Stimulated activated effector memory CD8-positive, alpha-beta T cell treated with anti-CD3 and anti-CD28 coated beads, Interleukin-12 subunit alpha, Interleukin-12 subunit beta, amount 100 ng/mL, for 72 hours (primary cell): ENCODE results near the gene RAB4B.

Experiments used
- ATAC-seq: fragments of 150-1000 bp; cut with Tn5 transposase; 2 replicates; pipeline ENCODE4 v1.10.0; 2021
- DNase-seq, 2 donors: peaks; one replicate each; pipeline ENCODE4 v3.0.0; 2021 to 2022; ENCODE audit warnings: low spot score in 2 of 2
- H3K27ac Mint-ChIP-seq: one replicate; pipeline ENCODE4 v1.8.0; 2022; ENCODE audit warnings: mild to moderate bottlenecking, mixed read lengths
- H3K36me3 Mint-ChIP-seq: one replicate; pipeline ENCODE4 v1.8.0; 2022; ENCODE audit warnings: mild to moderate bottlenecking, mixed read lengths
- H3K4me1 Mint-ChIP-seq: one replicate; pipeline ENCODE4 v1.8.0; 2022; ENCODE audit warnings: mixed read lengths
- H3K4me3 Mint-ChIP-seq: one replicate; pipeline ENCODE4 v1.8.0; 2022; ENCODE audit warnings: mild to moderate bottlenecking, mixed read lengths
- H3K9me3 Mint-ChIP-seq: one replicate; pipeline ENCODE4 v1.8.0; 2022; ENCODE audit warnings: mixed read lengths

Gene RAB4B

DNA sequence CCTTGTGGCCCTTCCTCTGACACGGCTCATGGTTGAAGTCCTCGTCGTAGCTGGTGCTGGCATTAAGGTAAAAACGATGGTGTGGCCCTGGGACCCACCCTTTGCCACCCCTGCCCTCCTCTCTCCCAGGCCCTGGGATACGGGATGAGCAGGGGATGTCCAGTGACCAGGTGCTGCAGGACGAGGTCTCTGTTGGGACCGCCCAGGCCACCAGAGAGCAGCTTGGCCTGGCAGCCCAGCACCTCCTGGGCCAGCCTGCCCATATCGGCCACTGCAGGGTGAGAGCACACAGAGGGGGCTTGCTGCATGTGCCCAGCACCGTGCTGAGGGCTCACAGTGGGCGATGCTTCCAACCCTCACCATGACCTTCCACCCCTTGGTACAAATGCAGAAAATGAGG lies 34.1 kb upstream of the RAB4B start:
- H3K36me3 Mint-ChIP-seq = no peaks in the 10 kb centered on the region
- no peak overlapping the region for H3K27ac Mint-ChIP-seq
- H3K4me3 Mint-ChIP-seq = no peak overlapping the region
- DNase-seq (no peak), ATAC-seq (no peak)
- H3K9me3 Mint-ChIP-seq = no peaks in the 10 kb centered on the region
- H3K4me1 Mint-ChIP-seq = peaks cover 7% of the 10 kb centered on the region

DNA sequence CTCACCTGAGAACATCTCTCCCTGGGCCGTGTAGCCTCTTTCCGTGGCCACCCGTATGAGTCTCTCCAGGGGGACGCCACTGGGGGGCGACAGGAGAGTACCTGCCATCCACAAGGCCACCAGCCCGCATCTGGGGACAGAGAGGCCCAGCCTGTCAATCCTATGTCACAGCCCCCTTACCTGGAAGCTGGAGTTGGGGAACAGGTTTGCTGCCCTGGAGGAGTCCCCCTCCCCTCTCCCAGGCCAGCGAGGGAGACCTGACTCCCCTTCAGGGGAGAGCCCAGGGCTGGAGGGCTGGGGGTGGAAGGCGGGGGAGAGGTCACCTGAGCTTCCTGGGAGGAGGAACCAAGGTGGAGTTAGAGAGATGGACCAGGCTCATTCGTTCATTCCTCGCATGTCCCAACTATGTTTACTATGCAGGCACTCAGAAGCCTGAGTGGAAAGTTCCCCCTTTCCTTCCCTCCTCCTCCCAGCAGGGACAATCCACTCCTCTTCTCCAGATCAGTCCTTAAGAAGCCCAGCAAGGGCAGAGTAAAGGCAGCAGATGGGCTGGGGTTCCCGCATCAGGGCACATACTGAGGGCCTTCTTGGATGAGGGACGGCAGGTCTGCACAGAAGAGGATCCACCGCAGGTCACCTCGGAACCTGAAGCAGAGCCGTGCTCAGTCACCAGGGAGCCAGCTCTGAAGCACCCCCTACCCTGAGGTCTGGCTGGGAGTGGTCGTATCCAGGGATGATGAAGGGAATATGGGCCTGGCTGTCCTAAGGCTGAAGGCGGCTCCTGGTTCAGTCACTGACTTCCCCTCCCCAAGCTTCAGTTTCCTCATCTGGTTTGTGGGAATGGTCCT lies 33.3 kb upstream of the RAB4B start:
- no peaks in the 10 kb centered on the region for H3K9me3 Mint-ChIP-seq
- H3K4me1 Mint-ChIP-seq = peaks cover 13% of the 10 kb centered on the region
- H3K27ac Mint-ChIP-seq = no peak overlapping the region
- no peaks in the 10 kb centered on the region for H3K36me3 Mint-ChIP-seq
- H3K4me3 Mint-ChIP-seq = no peak overlapping the region
- peak in 1 of 2 donors; percentile 64 for DNase-seq
- ATAC-seq = peak; percentile 55

DNA sequence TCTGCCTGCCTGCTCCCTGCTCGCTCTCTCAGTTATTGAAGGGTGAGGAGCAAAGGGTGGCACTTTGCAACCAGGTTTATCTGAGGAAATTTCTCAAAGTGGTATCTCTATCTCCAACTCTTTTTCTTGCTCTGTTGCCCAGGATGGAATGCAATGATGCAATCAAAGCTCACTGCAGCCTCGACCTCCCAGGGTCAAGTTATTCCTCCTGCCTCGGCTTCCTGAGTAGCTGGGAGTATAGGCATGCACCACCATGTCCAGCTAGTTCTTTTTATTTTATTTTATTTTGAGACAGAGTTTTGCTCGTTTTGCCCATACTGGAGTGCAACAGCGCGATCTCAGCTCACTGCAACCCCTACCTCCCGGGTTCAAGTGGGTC lies 32.7 kb upstream of the RAB4B start:
- Mint-ChIP-seq H3K36me3 (peaks cover 6% of the 10 kb centered on the region), H3K9me3 (no peaks in the 10 kb centered on the region), H3K27ac (no peak overlapping the region), H3K4me3 (no peak overlapping the region), H3K4me1 (peaks cover 18% of the 10 kb centered on the region)
- ATAC-seq (no peak), DNase-seq (no peak)

DNA sequence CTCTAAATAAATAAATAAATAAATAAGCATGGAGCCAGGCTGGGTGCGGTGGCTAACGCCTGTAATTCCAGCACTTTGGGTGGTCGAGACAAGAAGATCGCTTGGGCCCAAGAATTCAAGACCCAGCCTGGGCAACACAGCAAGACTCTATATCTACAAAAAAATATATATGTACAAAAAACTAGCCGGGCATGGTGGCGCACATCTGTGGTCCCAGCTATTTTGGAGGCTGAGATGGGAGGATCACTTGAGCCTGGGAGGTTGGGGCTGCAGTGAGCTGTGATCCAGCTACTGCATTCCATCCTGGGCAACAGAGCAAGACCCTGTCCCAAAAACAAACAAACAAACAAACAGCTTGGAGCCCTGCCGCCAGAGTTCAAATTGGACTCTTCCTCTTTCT lies 30.5 kb upstream of the RAB4B start:
- ATAC-seq (no peak), DNase-seq (no peak)
- H3K9me3 Mint-ChIP-seq = no peaks in the 10 kb centered on the region
- H3K4me1 Mint-ChIP-seq = peaks cover 27% of the 10 kb centered on the region
- H3K4me3 Mint-ChIP-seq = no peak overlapping the region
- H3K27ac Mint-ChIP-seq = no peak overlapping the region
- H3K36me3 Mint-ChIP-seq = peaks cover 27% of the 10 kb centered on the region

DNA sequence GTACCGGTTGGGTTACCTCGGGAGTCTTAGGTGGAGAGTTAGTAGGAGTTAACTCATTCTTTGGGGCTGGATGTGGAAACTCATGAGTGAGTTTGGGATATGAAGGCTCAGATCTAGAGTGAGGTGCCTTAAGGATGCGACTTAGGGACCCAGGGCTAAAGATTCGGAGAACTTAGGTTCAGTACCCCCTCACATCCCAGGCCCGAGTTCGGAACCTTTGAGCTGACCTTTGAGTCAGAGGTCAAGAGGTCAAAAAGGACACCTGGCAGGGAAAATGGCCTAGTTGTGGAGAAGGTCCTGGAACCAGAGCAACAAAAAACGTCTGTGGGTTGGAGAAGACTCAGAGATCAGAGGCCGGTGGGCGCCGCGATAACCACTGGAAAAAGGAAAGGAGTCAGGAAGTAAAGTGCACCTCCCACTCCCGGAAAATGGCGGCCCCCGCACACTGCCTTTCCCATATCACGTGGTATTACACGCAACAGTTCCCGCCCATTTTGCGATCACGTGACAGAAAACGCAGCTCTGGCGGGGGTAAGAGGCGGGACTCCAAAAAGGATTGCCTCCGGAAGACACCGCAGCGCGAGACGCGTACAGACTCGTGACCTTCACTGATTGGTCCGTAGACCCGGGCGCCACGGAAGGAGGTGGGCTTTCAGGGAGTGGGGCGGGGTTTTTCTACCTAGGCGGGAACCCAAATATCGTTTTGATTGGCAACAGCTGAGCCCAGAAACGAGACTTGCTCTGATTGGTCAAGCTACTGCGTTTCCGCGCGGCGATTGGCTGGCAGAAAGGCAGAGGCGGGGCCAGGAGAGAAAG lies 27.8 kb upstream of the RAB4B start, which contains the start of gene ACTMAP:
Gene ACTMAP (minus strand): TSS at position 420 of the 816 bp plus-strand sequence. CDS start 674 bp downstream, outside the sequence.
- peaks cover 45% of the 10 kb centered on the region for H3K4me1 Mint-ChIP-seq
- H3K4me3 Mint-ChIP-seq = peak within 1 kb of the TSS; percentile 94
- ATAC-seq (peak; percentile 91), DNase-seq (peak; percentile 95 to 99)
- H3K9me3 Mint-ChIP-seq = no peaks in the 10 kb centered on the region
- peaks cover 55% of the 10 kb centered on the region for H3K36me3 Mint-ChIP-seq
- H3K27ac Mint-ChIP-seq = peak within 1 kb of the TSS; percentile 97

DNA sequence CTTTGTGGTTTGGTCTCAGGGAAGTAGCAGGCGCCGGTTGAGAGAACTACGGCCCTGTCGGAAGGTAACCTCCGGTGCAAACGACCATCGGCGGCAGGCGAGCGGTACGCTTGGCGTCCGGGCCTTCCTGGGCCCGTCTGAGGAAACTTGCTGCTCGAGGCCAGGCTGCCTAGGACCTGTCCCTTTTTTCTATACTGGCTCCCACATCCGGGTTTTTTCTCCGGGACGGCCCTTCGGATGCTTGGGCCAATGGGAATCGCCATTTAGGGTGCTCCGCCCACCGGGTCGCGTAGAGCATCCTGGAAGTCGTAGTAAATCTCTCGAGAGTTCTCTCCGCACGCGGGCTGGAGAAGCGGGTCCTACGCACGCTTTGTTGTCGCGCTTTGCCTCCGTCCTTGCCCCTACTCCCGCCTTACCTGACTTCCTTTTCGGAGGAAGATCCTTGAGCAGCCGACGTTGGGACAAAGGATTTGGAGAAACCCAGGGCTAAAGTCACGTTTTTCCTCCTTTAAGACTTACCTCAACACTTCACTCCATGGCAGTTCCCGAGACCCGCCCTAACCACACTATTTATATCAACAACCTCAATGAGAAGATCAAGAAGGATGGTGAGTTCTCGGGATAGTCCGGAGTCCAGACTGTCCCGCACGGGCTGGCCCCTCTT lies 27.0 kb upstream of the RAB4B start, which contains the start of gene SNRPA:
Gene SNRPA (plus strand): TSS at position 330 of the 664 bp plus-strand sequence. CDS start 206 bp downstream, at position 536.
- peaks cover 62% of the 10 kb centered on the region for H3K36me3 Mint-ChIP-seq
- peaks cover 53% of the 10 kb centered on the region for H3K4me1 Mint-ChIP-seq
- H3K9me3 Mint-ChIP-seq = no peaks in the 10 kb centered on the region
- ATAC-seq = peak; percentile 81
- DNase-seq = peak; percentile 91 to 99
- H3K27ac Mint-ChIP-seq = peak within 1 kb of the TSS; percentile 97
- peak within 1 kb of the TSS; percentile 94 for H3K4me3 Mint-ChIP-seq

DNA sequence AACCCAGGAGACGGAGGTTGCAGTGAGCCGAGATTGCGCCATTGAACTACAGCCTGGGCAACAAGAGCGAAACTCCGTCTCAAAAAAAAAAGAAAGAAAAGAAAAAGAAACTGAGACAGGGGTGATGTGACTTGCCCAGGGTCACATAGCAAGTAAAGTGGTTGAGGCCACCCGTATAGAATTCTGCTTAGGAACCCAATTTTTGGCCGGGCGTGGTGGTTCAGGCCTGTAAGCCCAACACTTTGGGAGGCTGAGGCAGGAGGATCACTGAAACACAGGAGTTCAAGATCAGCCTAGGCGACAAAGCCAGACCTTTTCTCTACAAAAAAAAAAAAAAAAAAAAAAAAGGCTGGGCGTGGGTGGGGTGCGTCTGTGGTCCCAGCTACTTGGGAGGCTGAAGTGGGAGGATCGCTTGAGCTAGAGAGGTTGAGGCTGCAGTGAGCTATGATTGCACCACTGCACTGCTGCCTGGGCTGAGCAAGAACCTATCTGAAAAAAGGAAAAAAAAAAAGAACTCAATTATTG lies 25.7 kb upstream of the RAB4B start:
- ATAC-seq = no peak
- Mint-ChIP-seq H3K4me3 (peak overlapping the region; percentile 94), H3K4me1 (peaks cover 66% of the 10 kb centered on the region), H3K9me3 (no peaks in the 10 kb centered on the region), H3K27ac (peak overlapping the region; percentile 97), H3K36me3 (peaks cover 75% of the 10 kb centered on the region)
- peak in 1 of 2 donors; percentile 62 for DNase-seq

DNA sequence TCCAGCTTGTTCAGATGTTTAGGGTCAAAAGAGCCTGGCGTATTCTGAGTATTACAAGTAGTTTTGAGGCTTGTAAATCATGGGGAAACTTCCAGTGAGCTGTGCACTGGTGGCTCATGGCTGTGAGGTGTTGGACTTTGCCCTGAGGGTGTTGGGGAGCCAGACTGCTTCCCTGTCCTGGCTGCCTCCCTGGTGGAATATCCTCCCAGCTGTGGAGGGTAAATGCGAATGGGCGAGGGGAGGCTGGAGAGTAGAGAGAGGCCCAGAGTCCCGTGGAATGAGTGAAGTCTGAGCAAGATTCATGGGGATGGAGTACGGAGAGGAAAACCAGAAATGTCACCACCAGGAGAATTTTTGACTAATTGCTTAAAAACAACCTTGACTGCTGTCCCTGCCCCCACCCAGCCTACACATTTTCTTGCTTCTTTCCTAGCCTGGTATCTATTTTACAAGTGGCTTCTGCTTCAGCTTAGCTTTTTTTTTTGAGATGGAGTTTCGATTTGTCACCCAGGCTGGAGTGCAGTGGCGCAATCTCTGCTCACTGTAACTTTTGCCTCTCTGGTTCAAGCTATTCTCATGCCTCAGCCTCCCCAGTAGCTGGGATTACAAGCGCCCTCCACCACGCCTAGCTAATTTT lies 23.3 kb upstream of the RAB4B start:
- Mint-ChIP-seq H3K36me3 (peaks cover 99% of the 10 kb centered on the region), H3K27ac (peak overlapping the region; percentile 90), H3K4me3 (peak overlapping the region; percentile 94), H3K4me1 (peaks cover 65% of the 10 kb centered on the region), H3K9me3 (no peaks in the 10 kb centered on the region)
- ATAC-seq (peak; percentile 1), DNase-seq (peak in 1 of 2 donors; percentile 72)

DNA sequence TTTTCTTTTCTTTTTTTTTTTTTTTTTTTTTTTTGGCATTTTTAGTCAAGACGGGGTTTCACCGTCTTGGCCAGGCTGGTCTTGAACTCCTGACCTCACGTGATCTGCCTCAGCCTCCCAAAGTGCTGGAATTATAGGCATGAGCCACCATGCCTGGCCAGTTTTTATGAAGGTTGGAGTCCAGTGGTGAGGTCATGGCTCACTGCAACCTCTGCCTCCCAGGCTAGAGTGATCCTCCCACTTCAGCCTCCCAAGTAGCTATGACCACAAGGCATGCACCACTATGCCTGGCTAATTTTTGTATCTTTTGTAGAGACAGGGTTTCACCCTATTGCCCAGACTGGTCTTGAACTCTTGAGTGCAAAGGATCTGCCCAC lies 22.8 kb upstream of the RAB4B start:
- no peak for ATAC-seq
- H3K4me1 Mint-ChIP-seq = peaks cover 64% of the 10 kb centered on the region

DNA sequence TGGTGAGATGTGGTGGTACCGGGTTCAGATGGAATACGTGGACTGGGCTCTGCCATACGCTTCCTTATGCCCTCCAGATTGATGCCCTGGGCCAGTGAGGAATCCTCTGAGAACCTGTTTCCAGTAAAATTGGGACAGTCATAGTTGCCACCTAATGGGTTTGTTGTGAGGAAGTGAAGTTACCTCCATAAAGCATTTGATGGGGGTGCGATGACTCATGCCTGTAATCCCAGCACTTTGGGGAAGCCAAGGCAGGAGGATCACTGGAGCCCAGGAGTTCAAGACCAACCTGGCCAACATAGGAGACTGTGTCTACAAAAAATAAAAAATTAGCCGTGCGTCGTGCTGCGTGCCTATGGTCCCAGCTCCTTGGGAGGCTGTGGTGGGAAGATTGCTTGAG lies 22.3 kb upstream of the RAB4B start:
- DNase-seq (no peak), ATAC-seq (no peak)
- Mint-ChIP-seq H3K27ac (peak overlapping the region; percentile 90), H3K4me1 (peaks cover 69% of the 10 kb centered on the region), H3K4me3 (peak overlapping the region; percentile 94), H3K9me3 (no peaks in the 10 kb centered on the region), H3K36me3 (peaks cover 100% of the 10 kb centered on the region)

More for the DNA sequence above, 22.8 kb upstream of the RAB4B start:
- peak overlapping the region; percentile 90 for H3K27ac Mint-ChIP-seq
- peak overlapping the region; percentile 94 for H3K4me3 Mint-ChIP-seq
- no peak for DNase-seq
- H3K9me3 Mint-ChIP-seq = no peaks in the 10 kb centered on the region
- H3K36me3 Mint-ChIP-seq = peaks cover 100% of the 10 kb centered on the region

DNA sequence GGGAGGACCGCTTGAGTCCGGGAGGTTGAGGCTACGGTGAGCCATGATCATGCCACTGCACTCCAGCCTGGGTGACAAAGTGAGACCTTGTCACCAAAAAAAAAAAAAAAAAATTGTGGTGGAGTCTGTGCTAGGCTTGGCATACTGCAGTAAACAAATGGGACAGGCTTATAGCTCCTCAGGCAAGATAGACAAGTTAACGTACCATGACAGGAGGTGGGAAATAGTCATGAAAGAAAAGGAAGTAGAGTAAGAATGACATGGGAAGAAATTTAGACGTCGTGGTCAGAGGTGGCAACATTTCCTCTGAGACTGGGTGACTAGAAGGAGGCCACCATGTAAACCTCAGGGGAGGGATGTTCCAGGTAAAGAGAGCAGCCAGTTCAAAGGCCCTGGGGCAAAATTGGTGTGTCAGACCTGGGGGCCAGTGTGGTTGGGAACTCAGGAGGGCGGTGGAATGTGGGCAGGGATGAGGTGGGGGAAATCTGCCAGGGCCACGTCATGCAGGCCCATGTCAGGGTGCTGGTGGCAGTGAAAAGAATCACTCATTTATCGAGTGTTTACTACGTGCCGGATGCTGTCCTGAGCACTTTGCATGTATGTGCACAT lies 21.4 kb upstream of the RAB4B start:
- DNase-seq (peak; percentile 43 to 82), ATAC-seq (peak; percentile 80)
- H3K4me1 Mint-ChIP-seq = peaks cover 69% of the 10 kb centered on the region
- H3K9me3 Mint-ChIP-seq = no peaks in the 10 kb centered on the region
- peak overlapping the region; percentile 90 for H3K27ac Mint-ChIP-seq
- peaks cover 100% of the 10 kb centered on the region for H3K36me3 Mint-ChIP-seq
- peak overlapping the region; percentile 94 for H3K4me3 Mint-ChIP-seq

DNA sequence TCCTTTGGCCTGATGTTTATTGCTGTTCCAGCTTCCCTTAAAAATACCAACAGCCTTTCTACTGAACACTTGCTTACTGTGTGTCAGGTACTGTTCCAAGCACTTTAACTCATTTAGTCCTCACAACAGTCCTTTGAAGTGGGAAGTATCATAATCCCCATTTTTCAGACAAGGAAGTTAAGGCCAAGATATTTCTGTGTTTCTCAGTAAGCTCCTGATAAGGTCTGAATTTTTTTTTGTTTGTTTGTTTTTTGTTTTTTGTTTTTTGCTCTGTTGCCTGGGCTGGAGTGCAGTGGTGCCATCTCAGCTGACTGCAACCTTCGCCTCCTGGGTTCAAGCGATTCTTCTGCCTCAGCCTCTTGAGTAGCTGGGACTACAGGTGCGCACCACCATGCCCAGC lies 19.6 kb upstream of the RAB4B start:
- Mint-ChIP-seq H3K4me1 (peaks cover 77% of the 10 kb centered on the region), H3K27ac (no peak overlapping the region)
- DNase-seq = no peak

DNA sequence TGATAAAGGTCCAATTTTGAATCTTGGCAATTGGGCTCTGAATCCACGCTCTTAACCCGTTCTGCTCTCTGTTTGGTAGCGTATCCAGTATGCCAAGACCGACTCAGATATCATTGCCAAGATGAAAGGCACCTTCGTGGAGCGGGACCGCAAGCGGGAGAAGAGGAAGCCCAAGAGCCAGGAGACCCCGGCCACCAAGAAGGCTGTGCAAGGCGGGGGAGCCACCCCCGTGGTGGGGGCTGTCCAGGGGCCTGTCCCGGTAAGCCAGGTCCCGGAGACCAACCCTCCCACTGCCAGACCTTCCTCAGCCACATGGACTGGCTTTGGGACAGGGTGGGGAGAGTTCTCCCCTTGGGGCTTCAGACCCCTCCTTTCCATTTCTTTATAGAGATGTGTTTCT lies 18.7 kb upstream of the RAB4B start:
- H3K9me3 Mint-ChIP-seq = no peaks in the 10 kb centered on the region
- no peak overlapping the region for H3K4me3 Mint-ChIP-seq
- ATAC-seq (no peak), DNase-seq (no peak)
- H3K27ac Mint-ChIP-seq = no peak overlapping the region
- peaks cover 82% of the 10 kb centered on the region for H3K4me1 Mint-ChIP-seq
- H3K36me3 Mint-ChIP-seq = peaks cover 100% of the 10 kb centered on the region

More for the DNA sequence above, 19.6 kb upstream of the RAB4B start:
- Mint-ChIP-seq H3K36me3 (peaks cover 100% of the 10 kb centered on the region), H3K4me3 (no peak overlapping the region), H3K9me3 (no peaks in the 10 kb centered on the region)
- no peak for ATAC-seq
